ENCODE results near the gene FRK.
"Not testable (repeated sequence)": the region's sequence is repeated elsewhere in the genome, so short reads cannot be mapped to it uniquely, and the experiment has no call there.

Gene FRK

GRCh38 chr6:116074732-116075390 is 14.2 kb upstream of the FRK start:
- DNase-seq: no peak

- DNase-seq: no peak
Measured at GRCh38 chr6:116073765-116074440, 13.2 kb upstream of the FRK start.

GRCh38 chr6:116072368-116072767 is 11.7 kb upstream of the FRK start:
- no peak for DNase-seq

GRCh38 chr6:116070616-116071389 is 10.1 kb upstream of the FRK start:
- DNase-seq: no peak

GRCh38 chr6:116070101-116070500 is 9.4 kb upstream of the FRK start:
- no peak for DNase-seq

DNA sequence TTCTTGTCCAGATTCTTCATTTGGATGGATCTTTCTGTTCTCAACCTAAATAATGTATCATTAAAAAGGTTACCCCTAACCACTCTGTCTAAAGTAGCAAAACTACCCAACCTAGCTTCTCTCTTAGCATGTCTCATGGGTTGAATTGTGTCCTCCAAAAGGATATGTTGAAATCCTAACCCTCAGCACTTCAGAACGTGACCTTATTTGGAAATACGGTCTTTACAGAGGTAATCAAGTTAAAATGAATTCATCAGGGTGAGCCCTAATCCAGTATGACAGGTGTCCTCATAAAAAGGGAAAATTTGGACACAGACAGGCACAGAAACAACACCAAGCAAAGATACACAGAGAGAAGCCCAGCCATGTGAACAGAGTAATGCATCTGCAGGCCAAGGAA is 6.1 kb upstream of the FRK start:
- no peak for DNase-seq

GRCh38 chr6:116064666-116065065 is 4.0 kb upstream of the FRK start:
- DNase-seq: no peak

GRCh38 chr6:116062496-116062895 is 1.8 kb upstream of the FRK start:
- DNase-seq: no peak

- no peak for DNase-seq
Measured at GRCh38 chr6:116059713-116060571, 749 bp downstream of the FRK start.

DNA sequence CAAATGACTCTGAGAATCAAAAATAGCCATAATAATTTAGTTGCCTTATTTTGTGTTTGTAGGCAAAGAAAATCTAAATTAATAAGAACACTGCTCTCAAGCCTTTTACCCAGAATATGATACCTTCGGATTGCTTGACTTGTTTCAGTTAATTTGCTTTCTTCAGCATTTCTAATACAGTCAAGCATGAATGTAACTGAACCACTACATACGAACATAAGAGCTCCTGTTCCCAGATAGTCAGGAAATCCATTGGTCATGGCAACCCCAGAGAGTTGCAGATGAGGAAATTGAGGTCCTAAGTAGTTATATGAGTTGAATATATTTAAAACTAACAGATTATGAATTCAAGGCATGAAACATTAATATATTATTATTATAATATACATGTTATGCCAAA is 2.9 kb downstream of the FRK start:
- no peak for DNase-seq

DNA sequence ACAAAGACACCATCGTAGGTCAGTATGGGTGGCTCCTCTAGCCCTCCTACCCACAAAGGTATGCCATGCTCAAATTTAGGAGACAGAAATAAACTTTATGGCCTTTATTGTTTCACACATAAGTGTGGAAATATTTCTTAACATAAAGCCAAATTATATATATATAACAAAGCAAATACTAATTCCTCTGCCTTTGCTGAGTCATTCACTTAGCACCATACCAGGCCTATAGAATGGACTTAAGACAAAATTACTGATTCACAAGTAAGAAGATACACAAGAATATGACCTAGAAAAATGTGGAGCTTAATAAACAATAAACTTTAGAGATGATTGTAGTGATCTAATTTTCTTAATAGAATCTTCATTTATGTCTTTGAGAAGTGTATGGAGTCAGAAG is 5.2 kb downstream of the FRK start:
- no peak for DNase-seq

- DNase-seq: no peak
Measured at GRCh38 chr6:116051244-116051643, 9.4 kb downstream of the FRK start.

DNA sequence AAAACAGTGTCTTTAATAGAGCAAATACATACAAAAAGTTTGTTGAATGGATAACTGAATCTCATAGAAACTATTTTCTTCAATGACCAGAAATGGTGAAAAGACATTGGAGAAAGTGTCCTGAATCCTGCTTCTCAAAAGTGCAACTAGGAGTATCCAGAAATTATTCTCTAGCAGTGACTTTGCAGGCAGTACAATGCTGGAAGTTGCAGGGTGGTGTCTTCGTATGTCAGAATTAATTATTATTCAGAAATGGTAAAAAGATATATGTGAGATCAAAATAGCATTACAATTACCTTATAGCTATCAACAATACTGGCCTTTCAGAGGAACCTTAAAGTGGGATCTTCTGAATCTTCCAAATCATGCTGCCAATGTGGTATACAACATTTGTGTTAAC is 10.0 kb downstream of the FRK start:
- DNase-seq: no peak

GRCh38 chr6:116049321-116049720 is 11.4 kb downstream of the FRK start:
- DNase-seq: no peak

- DNase-seq: no peak
Measured at GRCh38 chr6:116047173-116047933, 13.3 kb downstream of the FRK start.

GRCh38 chr6:116046737-116047136 is 14.0 kb downstream of the FRK start:
- no peak for DNase-seq

- DNase-seq: not testable (repeated sequence)
Measured at GRCh38 chr6:116046272-116046671, 14.4 kb downstream of the FRK start.

DNA sequence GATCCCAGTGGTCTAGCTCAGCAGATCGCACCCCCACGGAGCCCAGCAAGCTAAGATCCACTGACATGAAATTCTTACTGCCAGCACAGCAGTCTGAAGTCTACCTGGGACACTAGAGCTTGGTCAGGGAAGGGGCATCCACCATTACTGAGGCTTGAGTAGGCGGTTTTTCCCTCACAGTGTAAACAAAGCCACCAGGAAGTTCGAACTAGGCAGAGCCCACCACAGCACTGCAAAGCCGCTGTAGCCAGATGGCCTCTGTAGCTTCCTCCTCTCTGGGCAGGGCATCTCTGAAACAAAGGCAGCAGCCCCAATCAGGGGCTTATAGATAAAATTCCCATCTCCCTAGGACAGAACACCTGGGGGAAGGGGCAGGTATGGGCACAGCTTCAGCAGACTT is 18.8 kb downstream of the FRK start:
- DNase-seq: no peak

DNA sequence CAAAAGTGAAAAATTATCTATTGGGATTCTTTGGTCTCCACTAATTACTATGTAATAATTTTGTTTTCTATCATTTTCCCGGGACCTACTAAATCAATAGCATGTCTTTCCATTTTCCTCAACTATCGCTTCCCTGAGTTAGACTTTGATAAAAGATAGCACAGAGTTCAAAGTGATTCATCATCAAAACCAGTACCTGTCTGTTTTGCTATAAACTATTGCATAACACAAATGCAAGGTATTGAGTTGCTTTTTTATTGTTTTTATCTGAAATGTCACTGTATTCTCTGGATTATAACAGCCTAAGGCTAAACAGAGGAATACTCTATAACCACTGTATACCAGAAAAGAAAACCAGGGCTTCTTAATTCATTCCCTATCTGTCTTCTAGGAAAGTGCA is 19.7 kb downstream of the FRK start:
- no peak for DNase-seq

- DNase-seq: no peak
Measured at GRCh38 chr6:116036885-116037284, 23.8 kb downstream of the FRK start.

DNA sequence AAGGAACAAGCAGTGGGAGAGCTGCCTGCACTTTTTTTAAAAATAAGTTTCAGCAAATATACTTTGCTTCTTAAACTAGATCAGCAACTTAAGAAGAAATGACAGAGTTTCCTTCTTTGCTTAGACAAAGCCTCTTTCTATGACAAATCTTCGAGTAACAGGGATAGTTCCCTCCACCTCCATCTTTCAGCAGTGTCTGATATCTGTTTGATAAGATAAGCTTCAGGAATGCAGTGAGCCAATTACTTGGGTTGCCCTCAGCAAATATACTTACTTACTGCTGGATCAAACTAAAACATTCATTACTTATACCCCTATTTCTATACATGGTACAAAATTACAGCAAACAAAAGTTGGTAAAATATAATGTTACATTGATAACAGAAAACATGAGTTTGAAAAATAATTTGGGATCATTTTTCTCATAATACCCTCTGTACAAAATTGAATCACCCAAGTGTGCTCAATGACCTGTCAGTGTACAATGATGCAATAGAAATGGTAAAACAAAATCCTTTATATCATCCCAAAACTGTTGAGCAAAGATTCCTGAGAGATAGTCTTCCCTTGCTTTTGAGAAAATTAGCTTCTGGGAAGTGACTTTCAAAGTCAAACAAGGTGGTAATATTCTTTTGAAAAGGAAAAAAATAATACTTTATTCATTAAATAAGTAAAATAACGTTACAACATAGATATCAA is 24.5 kb downstream of the FRK start:
- no peak for DNase-seq

DNA sequence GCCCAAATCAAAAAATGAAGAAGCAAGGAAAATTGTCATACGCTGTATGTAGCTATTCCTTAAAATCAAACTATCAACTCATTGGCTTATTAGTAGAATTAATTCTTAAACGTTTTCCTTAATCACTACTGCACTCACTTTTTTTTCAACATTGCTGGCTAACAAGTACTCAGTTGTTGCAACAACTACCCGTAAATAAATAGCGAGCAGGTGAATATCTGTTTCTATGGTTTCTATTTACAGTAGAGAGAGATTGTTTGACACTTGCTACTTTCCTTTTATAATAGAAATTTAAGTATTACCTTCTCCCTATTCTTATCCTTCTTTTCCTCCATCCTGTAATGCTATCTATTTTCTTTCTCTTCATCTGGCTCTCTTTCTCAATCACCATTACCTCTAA is 25.1 kb downstream of the FRK start:
- no peak for DNase-seq

All from stimulated activated CD4-positive, alpha-beta T cell treated with anti-CD3 and anti-CD28 coated beads, Interleukin-2, amount 100 ng/mL, for 24 hours (primary cell).